ENCODE measurements around the gene QPRT. TPM values are rescaled to one million over a fixed set of nuclear protein-coding genes. Genes with fewer than 3 reads are reported as not detected.

Gene QPRT
- total and polyA plus RNA-seq, 4 donors = 79.4 to 143 (median 100) TPM

- no peaks in the 10 kb centered on the region for H3K4me1 ChIP-seq (ENCODE audit: control insufficient read depth in 4 of 4, insufficient read depth in 4 of 4, low read length in 3 of 4)
- WGBS = 90% methylated on average over 6 of the region's 6 CpGs
- DNase-seq (ENCODE audit: low spot score) = no peak
- no peak overlapping the region for H3K9ac ChIP-seq (ENCODE audit: low read depth in 1 of 2, low read length in 2 of 2)
- no peak overlapping the region for H3K27ac ChIP-seq (ENCODE audit: low read depth in 1 of 2, low read length in 2 of 2)
- no peaks in the 10 kb centered on the region for H3K27me3 ChIP-seq (ENCODE audit: control insufficient read depth in 4 of 4, insufficient read depth in 4 of 4, low read length in 3 of 4)
- no peaks in the 10 kb centered on the region for H3K9me3 ChIP-seq (ENCODE audit: control insufficient read depth in 4 of 4, low read length in 3 of 4)
- no peak overlapping the region for H3K4me3 ChIP-seq (ENCODE audit: low read depth in 1 of 3, low read length in 3 of 3)
- no peaks in the 10 kb centered on the region for H3K36me3 ChIP-seq (ENCODE audit: control insufficient read depth in 4 of 4, insufficient read depth in 3 of 4, low read depth in 1 of 4, low read length in 3 of 4)
- TF ChIP-seq FOXA1 (IDR thresholded peaks at IDR 0.05) = no peak
- no peak for TF ChIP-seq GABPA (IDR thresholded peaks at IDR 0.05 in 1 of 2, conservative IDR thresholded peaks at IDR 0.05 in 1 of 2)
- no peak for TF ChIP-seq TAF1 (conservative IDR thresholded peaks at IDR 0.05)
- TF ChIP-seq, protein P1, sequence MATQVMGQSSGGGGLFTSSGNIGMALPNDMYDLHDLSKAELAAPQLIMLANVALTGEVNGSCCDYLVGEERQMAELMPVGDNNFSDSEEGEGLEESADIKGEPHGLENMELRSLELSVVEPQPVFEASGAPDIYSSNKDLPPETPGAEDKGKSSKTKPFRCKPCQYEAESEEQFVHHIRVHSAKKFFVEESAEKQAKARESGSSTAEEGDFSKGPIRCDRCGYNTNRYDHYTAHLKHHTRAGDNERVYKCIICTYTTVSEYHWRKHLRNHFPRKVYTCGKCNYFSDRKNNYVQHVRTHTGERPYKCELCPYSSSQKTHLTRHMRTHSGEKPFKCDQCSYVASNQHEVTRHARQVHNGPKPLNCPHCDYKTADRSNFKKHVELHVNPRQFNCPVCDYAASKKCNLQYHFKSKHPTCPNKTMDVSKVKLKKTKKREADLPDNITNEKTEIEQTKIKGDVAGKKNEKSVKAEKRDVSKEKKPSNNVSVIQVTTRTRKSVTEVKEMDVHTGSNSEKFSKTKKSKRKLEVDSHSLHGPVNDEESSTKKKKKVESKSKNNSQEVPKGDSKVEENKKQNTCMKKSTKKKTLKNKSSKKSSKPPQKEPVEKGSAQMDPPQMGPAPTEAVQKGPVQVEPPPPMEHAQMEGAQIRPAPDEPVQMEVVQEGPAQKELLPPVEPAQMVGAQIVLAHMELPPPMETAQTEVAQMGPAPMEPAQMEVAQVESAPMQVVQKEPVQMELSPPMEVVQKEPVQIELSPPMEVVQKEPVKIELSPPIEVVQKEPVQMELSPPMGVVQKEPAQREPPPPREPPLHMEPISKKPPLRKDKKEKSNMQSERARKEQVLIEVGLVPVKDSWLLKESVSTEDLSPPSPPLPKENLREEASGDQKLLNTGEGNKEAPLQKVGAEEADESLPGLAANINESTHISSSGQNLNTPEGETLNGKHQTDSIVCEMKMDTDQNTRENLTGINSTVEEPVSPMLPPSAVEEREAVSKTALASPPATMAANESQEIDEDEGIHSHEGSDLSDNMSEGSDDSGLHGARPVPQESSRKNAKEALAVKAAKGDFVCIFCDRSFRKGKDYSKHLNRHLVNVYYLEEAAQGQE (IDR thresholded peaks at IDR 0.05) = no peak
- TF ChIP-seq JUND (IDR thresholded peaks at IDR 0.05) = no peak
- no peak for TF ChIP-seq MAX (IDR thresholded peaks at IDR 0.05)
- TF ChIP-seq RAD21 (IDR thresholded peaks at IDR 0.05) = no peak
- TF ChIP-seq HNF4G (IDR thresholded peaks at IDR 0.05) = no peak
- no peak for TF ChIP-seq NR2F2 (IDR thresholded peaks at IDR 0.05)
These were observed 20.3 kb upstream of the QPRT start for GRCh38 chr16:29658705-29659104.

GRCh38 chr16:29662000-29662728 lies 16.8 kb upstream of the QPRT start:
- Histone ChIP-seq H3K4me3 (ENCODE audit: low read depth in 1 of 3, low read length in 3 of 3) (no peak overlapping the region), H3K9me3 (ENCODE audit: control insufficient read depth in 4 of 4, low read length in 3 of 4) (no peaks in the 10 kb centered on the region), H3K36me3 (ENCODE audit: control insufficient read depth in 4 of 4, insufficient read depth in 3 of 4, low read depth in 1 of 4, low read length in 3 of 4) (no peaks in the 10 kb centered on the region), H3K9ac (ENCODE audit: low read depth in 1 of 2, low read length in 2 of 2) (no peak overlapping the region), H3K27ac (ENCODE audit: low read depth in 1 of 2, low read length in 2 of 2) (no peak overlapping the region), H3K4me1 (ENCODE audit: control insufficient read depth in 4 of 4, insufficient read depth in 4 of 4, low read length in 3 of 4) (no peaks in the 10 kb centered on the region), H3K27me3 (ENCODE audit: control insufficient read depth in 4 of 4, insufficient read depth in 4 of 4, low read length in 3 of 4) (no peaks in the 10 kb centered on the region)
- DNase-seq (ENCODE audit: low spot score) = no peak
- TF ChIP-seq ATF3 (IDR thresholded peaks at IDR 0.05) (no peak), RXRA (IDR thresholded peaks at IDR 0.05) (no peak), SP1 (IDR thresholded peaks at IDR 0.05) (no peak), FOXA1 (IDR thresholded peaks at IDR 0.05) (no peak), JUND (IDR thresholded peaks at IDR 0.05) (no peak), NR2F2 (IDR thresholded peaks at IDR 0.05) (no peak), FOXA2 (IDR thresholded peaks at IDR 0.05) (no peak), YY1 (IDR thresholded peaks at IDR 0.05) (no peak), EGR1 (IDR thresholded peaks at IDR 0.05; ENCODE audit: low read depth in 2 of 2) (no peak), TAF1 (conservative IDR thresholded peaks at IDR 0.05) (no peak), RAD21 (IDR thresholded peaks at IDR 0.05) (no peak), MAX (IDR thresholded peaks at IDR 0.05) (no peak), HNF4A (conservative IDR thresholded peaks at IDR 0.05) (no peak)
- TF ChIP-seq, protein P2, sequence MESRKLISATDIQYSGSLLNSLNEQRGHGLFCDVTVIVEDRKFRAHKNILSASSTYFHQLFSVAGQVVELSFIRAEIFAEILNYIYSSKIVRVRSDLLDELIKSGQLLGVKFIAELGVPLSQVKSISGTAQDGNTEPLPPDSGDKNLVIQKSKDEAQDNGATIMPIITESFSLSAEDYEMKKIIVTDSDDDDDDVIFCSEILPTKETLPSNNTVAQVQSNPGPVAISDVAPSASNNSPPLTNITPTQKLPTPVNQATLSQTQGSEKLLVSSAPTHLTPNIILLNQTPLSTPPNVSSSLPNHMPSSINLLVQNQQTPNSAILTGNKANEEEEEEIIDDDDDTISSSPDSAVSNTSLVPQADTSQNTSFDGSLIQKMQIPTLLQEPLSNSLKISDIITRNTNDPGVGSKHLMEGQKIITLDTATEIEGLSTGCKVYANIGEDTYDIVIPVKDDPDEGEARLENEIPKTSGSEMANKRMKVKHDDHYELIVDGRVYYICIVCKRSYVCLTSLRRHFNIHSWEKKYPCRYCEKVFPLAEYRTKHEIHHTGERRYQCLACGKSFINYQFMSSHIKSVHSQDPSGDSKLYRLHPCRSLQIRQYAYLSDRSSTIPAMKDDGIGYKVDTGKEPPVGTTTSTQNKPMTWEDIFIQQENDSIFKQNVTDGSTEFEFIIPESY (IDR thresholded peaks at IDR 0.05) = no peak
- TF ChIP-seq, protein P1 (IDR thresholded peaks at IDR 0.05) = no peak
- TF ChIP-seq, protein P3, sequence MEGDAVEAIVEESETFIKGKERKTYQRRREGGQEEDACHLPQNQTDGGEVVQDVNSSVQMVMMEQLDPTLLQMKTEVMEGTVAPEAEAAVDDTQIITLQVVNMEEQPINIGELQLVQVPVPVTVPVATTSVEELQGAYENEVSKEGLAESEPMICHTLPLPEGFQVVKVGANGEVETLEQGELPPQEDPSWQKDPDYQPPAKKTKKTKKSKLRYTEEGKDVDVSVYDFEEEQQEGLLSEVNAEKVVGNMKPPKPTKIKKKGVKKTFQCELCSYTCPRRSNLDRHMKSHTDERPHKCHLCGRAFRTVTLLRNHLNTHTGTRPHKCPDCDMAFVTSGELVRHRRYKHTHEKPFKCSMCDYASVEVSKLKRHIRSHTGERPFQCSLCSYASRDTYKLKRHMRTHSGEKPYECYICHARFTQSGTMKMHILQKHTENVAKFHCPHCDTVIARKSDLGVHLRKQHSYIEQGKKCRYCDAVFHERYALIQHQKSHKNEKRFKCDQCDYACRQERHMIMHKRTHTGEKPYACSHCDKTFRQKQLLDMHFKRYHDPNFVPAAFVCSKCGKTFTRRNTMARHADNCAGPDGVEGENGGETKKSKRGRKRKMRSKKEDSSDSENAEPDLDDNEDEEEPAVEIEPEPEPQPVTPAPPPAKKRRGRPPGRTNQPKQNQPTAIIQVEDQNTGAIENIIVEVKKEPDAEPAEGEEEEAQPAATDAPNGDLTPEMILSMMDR (IDR thresholded peaks at IDR 0.05; ENCODE audit: low read depth, low read length, missing input control) = no peak
- WGBS = 82% methylated on average over 17 of the region's 17 CpGs

Measured in liver (tissue), 9 donors.